Panc1 (cell line): Measurements from ENCODE around the gene SYN1.

Experiments used
- CTCF ChIP-seq: fragments of 450-650 bp; IDR thresholded peaks from 2 replicates; pipeline ENCODE4 v1.5.1; 2017; ENCODE audit warnings: mild to moderate bottlenecking
- POLR2AphosphoS5 ChIP-seq: IDR thresholded peaks from 2 replicates; pipeline ENCODE4 v1.6.1; 2012; ENCODE audit warnings: mild to moderate bottlenecking, low read depth, low read length, moderate library complexity
- TCF7L2 ChIP-seq: IDR thresholded peaks from 2 replicates; pipeline ENCODE4 v1.6.1; 2011; ENCODE audit warnings: mild to moderate bottlenecking, low read depth, low read length, inconsistent platforms
- TF ChIP-seq, protein P1 (sequence below), 2 experiments: IDR thresholded peaks; 2 replicates each; pipeline ENCODE4 v1.6.1; 2011 to 2012; ENCODE audit warnings: low read depth in 2 of 2, control low read depth in 1 of 2, low read length in 1 of 2, mild to moderate bottlenecking in 1 of 2, moderate library complexity in 1 of 2; ENCODE audit not compliant: insufficient read depth in 1 of 2

- TF ChIP-seq CTCF (no peak), POLR2AphosphoS5 (no peak), TCF7L2 (no peak)
- TF ChIP-seq, protein P1, sequence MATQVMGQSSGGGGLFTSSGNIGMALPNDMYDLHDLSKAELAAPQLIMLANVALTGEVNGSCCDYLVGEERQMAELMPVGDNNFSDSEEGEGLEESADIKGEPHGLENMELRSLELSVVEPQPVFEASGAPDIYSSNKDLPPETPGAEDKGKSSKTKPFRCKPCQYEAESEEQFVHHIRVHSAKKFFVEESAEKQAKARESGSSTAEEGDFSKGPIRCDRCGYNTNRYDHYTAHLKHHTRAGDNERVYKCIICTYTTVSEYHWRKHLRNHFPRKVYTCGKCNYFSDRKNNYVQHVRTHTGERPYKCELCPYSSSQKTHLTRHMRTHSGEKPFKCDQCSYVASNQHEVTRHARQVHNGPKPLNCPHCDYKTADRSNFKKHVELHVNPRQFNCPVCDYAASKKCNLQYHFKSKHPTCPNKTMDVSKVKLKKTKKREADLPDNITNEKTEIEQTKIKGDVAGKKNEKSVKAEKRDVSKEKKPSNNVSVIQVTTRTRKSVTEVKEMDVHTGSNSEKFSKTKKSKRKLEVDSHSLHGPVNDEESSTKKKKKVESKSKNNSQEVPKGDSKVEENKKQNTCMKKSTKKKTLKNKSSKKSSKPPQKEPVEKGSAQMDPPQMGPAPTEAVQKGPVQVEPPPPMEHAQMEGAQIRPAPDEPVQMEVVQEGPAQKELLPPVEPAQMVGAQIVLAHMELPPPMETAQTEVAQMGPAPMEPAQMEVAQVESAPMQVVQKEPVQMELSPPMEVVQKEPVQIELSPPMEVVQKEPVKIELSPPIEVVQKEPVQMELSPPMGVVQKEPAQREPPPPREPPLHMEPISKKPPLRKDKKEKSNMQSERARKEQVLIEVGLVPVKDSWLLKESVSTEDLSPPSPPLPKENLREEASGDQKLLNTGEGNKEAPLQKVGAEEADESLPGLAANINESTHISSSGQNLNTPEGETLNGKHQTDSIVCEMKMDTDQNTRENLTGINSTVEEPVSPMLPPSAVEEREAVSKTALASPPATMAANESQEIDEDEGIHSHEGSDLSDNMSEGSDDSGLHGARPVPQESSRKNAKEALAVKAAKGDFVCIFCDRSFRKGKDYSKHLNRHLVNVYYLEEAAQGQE (IDR thresholded peaks at IDR 0.05; ENCODE audit: insufficient read depth in 1 of 2, low read depth in 2 of 2, low read length in 1 of 2), result no peak
These were observed 25.9 kb upstream of the SYN1 start for GRCh38 chrX:47645530-47645929.
